Endometrial microvascular endothelial cells (primary cell): Measurements from ENCODE around the gene TSHZ2. TPM values are rescaled to one million over a fixed set of nuclear protein-coding genes. Genes with fewer than 3 reads are reported as not detected.

Source experiments
- in situ Hi-C: cut with HindIII; loops from 2 replicates; pipeline ENCODE4 v1.10.0; 2017; ENCODE audit warnings: low sequenced_read_pairs, low pct_unique_long_range_greater_than_20kb; ENCODE audit errors: inconsistent ontology term
- total RNA-seq: library from RNA; depleted of rRNA; stranded (reverse); fragments of >200 nt; gene quantifications from one replicate; pipeline ENCODE4 v1.2.3, GENCODE V29; 2015; ENCODE audit errors: inconsistent ontology term

The TSHZ2 gene
- total RNA-seq, 1 donor from 2014 or later: not detected

GRCh38 chr20:53269380-53269779 lies 297.2 kb downstream of the TSHZ2 start:
- in situ Hi-C loops: no loop called here

- in situ Hi-C loops: no loop called here
Observed at GRCh38 chr20:53270792-53271375, 298.7 kb downstream of the TSHZ2 start.

- in situ Hi-C loops: no loop called here
Observed at GRCh38 chr20:53274365-53274764, 302.2 kb downstream of the TSHZ2 start.

GRCh38 chr20:53274807-53275206 lies 302.6 kb downstream of the TSHZ2 start:
- in situ Hi-C loops: no loop called here

GRCh38 chr20:53276143-53276542 lies 304.0 kb downstream of the TSHZ2 start:
- in situ Hi-C loops: no loop called here

- in situ Hi-C loops: no loop called here
Observed at GRCh38 chr20:53278555-53278954, 306.4 kb downstream of the TSHZ2 start.

- in situ Hi-C loops: no loop called here
Observed at GRCh38 chr20:53279735-53280134, 307.6 kb downstream of the TSHZ2 start.

- in situ Hi-C loops: no loop called here
Observed at GRCh38 chr20:53281557-53282117, 309.5 kb downstream of the TSHZ2 start.

GRCh38 chr20:53282217-53282955 lies 310.2 kb downstream of the TSHZ2 start:
- in situ Hi-C loops: no loop called here

- in situ Hi-C loops: no loop called here
Observed at GRCh38 chr20:53283011-53283410, 310.9 kb downstream of the TSHZ2 start.

- in situ Hi-C loops: no loop called here
Observed at GRCh38 chr20:53283597-53283996, 311.4 kb downstream of the TSHZ2 start.

- in situ Hi-C loops: no loop called here
Observed at GRCh38 chr20:53284256-53284655, 312.1 kb downstream of the TSHZ2 start.

GRCh38 chr20:53284696-53285095 lies 312.5 kb downstream of the TSHZ2 start:
- in situ Hi-C loops: no loop called here

GRCh38 chr20:53287357-53288042 lies 315.3 kb downstream of the TSHZ2 start:
- in situ Hi-C loops: no loop called here

GRCh38 chr20:53291548-53291947 lies 319.4 kb downstream of the TSHZ2 start:
- in situ Hi-C loops: no loop called here

- in situ Hi-C loops: no loop called here
Observed at GRCh38 chr20:53292347-53292746, 320.2 kb downstream of the TSHZ2 start.

GRCh38 chr20:53294804-53295203 lies 322.6 kb downstream of the TSHZ2 start:
- in situ Hi-C loops: no loop called here

- in situ Hi-C loops: no loop called here
Observed at GRCh38 chr20:53296025-53296424, 323.9 kb downstream of the TSHZ2 start.

GRCh38 chr20:53296451-53297153 lies 324.4 kb downstream of the TSHZ2 start:
- in situ Hi-C loops: no loop called here
